Measurements from ENCODE around the gene DNAH10.

The DNAH10 gene, protein sequence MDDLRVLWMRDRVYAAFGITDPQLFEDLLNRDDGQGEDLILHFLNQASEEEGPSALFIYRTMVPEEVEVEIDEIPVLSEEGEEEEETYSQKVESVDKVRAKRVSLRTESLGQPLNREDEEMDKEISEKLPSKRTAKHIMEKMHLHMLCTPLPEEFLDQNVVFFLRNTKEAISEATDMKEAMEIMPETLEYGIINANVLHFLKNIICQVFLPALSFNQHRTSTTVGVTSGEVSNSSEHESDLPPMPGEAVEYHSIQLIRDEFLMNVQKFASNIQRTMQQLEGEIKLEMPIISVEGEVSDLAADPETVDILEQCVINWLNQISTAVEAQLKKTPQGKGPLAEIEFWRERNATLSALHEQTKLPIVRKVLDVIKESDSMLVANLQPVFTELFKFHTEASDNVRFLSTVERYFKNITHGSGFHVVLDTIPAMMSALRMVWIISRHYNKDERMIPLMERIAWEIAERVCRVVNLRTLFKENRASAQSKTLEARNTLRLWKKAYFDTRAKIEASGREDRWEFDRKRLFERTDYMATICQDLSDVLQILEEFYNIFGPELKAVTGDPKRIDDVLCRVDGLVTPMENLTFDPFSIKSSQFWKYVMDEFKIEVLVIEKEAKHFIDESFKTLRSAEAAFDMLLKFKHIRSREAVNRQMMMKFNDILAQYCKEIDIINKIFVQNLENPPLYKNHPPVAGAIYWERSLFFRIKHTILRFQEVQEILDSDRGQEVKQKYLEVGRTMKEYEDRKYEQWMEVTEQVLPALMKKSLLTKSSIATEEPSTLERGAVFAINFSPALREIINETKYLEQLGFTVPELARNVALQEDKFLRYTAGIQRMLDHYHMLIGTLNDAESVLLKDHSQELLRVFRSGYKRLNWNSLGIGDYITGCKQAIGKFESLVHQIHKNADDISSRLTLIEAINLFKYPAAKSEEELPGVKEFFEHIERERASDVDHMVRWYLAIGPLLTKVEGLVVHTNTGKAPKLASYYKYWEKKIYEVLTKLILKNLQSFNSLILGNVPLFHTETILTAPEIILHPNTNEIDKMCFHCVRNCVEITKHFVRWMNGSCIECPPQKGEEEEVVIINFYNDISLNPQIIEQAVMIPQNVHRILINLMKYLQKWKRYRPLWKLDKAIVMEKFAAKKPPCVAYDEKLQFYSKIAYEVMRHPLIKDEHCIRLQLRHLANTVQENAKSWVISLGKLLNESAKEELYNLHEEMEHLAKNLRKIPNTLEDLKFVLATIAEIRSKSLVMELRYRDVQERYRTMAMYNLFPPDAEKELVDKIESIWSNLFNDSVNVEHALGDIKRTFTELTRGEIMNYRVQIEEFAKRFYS (N-terminal part only)

DNA sequence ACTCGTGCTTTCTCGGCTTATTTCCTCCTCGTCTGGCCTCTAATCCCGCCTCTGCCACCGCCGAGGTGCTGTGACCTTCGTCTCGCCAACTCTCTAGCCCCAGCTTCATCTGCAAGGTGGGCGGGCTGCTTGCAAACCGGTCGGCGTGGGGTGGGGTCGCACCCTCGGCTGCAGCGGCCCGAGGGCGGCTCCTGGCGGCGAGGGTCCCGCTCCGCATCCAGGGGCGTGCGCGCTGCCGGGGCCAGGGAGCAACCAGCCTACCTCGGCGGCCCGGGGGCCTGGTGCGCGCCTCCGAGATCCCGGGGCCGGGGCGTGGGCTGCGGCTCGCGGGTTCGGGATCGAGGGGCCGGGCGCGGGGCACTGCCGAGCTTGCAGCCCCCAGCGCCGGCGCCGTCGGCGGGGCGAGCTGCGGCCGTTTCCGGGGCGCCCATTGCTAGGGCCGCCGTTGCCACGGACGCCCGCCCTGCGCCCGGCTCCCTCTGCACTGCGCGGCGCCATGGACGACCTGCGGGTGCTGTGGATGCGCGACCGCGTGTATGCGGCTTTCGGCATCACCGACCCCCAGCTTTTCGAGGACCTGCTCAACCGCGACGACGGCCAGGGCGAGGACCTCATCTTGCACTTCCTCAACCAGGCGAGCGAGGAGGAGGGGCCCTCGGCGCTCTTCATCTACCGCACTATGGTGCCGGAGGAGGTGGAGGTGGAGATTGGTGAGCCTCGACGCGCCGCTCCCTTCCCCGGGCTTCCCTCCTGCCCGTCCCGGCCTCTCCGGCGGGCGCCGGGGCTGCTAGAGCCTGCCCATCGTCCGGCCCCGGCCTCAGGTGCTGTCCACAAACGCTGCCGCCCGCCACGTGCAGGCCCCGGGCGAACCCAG lies at the start of gene DNAH10:
TSS of gene DNAH10 (plus strand) at position 461 of the 874 bp plus-strand sequence. CDS start at position 497, 36 bp downstream.
- FAIRE-seq = no peak

GRCh38 chr12:123712780-123713319 lies 49.3 kb upstream of the DNAH10 start:
- FAIRE-seq = no peak

- FAIRE-seq = no peak
These were observed 48.7 kb upstream of the DNAH10 start for GRCh38 chr12:123713398-123713797.

GRCh38 chr12:123713823-123714585 lies 48.1 kb upstream of the DNAH10 start:
- FAIRE-seq = no peak

DNA sequence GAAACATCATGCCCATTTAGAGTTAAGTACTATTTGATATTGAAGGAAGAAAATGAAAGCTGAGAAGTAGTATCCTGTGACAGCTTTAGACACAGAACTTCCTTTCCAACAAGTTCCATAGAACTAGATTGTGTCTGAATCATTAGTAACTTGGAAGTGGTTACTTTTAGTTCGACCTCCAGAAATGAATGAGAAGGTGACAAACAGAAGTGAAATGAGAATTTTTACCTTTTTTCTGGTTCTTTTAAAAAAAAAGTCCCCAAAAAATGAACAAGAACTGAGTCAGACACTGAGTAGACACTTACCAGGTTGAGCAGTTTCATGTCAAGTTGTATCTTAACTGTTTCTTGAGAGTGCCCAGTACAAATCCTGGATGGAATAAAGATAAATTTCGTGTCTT lies 46.9 kb upstream of the DNAH10 start:
- no peak for FAIRE-seq

GRCh38 chr12:123717350-123717749 lies 44.8 kb upstream of the DNAH10 start:
- no peak for FAIRE-seq

DNA sequence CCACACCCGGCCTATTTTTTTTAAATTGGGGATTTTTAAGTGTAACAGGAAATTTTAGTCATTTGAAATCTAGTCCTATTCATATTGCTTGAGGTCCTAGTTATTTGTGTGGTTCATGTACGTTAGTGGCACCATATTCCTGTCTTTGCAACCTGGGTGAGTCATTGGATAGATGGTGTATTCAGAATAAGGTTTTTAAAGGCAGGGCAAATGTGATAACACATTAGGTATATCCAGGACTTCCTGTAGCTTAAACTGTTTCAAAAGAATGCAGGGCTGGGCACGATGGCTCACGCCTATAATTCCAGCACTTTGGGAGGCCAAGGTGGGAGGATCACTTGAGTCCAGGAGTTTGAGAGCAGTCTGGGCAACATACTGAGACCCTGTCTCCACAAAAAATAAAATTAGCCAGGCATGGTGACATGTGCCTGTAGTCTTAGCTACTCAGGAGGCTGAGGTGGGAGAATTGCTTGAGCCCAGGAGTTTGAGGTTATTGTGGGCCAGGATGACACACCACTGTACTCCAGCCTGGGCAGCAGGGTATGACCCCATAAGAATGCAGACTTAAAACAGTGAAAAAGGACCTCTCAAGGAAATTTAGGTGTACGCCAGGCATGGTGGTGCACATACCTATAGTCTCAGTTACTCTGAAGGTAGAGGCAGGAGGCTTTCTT lies 41.8 kb upstream of the DNAH10 start:
- FAIRE-seq = no peak

DNA sequence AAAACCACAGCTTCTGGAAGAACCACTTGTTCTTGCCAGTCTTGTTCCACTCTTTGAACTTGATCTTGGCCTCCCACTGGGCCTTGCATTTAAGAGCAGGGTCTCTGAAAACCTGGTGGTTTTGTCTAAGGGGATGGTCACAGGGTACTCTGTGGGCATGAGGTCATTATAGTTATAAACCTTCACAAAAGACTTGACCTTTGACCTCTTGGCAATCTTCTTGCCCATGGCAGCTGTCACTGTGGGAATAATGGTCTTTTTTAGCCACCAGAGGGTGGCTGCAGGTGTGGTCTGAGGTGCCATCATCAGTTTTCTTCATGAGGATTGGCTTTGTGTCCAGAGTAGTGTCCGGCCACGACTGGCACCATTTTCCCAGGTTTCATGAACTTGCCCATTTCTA lies 40.9 kb upstream of the DNAH10 start:
- no peak for FAIRE-seq

GRCh38 chr12:123723011-123723410 lies 39.1 kb upstream of the DNAH10 start:
- FAIRE-seq = no peak

DNA sequence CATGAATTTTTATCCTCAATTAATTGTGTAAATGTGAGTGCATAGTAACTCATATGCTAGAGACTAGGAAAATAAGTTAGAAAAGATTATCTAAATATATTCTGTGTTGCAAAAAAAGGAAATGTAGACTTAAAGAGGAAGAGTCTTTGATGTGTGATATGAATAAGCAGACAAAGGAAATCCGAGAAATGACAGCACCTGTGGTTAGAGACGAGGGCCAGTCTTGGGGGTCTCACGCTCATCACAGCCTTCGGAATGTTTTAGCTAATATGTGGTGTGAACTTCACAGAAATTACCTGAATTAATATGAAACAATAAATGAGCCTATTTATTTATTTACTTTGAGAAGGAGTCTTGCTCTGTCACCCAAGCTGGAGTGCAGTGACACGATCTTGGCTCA lies 38.3 kb upstream of the DNAH10 start:
- no peak for FAIRE-seq

DNA sequence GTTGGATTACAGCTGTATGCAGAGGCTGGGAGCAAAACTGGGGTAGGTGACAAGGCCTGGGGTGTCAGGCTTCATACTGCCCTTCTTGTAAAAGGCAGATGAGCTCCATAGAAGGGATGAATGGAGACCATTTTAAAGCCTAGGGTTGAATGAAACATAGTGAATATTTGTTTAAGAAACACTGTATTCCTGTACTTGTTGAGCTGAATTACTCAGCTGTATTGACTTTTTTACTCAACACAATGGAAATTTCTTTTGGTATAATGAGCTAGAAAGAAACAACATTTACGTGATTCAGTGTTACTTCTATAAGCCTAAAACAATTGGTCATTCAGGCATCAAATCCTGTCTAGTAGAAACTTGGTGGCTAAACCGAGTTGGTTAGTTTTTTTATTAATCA lies 35.9 kb upstream of the DNAH10 start:
- no peak for FAIRE-seq

DNA sequence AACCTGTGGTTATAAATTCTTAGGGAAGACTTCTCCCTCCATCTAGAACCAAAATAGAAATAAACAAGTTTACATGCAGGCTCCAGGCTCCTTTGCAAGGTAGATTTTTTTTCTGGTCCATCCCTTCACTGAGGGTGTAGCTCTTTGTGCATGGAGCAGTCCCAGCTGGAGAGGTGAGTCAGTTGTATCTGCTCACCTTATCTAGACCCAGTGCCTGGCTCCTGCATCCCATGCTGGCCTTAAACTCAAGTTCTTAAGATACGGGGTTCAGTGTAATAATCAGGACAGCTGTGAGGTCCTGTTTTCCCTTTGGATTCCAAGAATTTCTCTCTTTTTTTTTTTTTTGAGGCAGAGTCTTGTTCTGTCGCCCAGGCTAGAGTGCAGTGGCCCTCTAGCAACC lies 35.1 kb upstream of the DNAH10 start:
- no peak for FAIRE-seq

DNA sequence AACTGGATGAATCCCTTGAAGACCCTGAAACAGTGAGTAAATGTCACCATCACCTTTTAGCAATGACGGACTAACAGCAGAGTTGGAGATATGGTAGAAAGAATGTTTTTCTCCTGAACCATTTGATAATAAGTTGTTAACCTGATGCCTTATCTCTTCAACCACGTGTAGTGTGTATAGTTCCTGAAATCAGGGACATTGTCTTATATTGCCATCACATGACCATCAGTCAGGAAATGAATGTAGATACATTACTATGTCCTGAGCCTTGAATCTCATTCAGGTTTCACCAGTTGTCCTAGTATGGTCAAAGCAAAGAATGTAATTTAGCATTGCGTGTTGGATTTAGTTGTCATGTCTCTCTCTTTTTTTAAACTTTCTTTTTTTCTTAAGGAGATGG lies 34.2 kb upstream of the DNAH10 start:
- FAIRE-seq = no peak

- no peak for FAIRE-seq
These were observed 30.5 kb upstream of the DNAH10 start for GRCh38 chr12:123731596-123731995.

GRCh38 chr12:123732251-123732650 lies 29.9 kb upstream of the DNAH10 start:
- no peak for FAIRE-seq

DNA sequence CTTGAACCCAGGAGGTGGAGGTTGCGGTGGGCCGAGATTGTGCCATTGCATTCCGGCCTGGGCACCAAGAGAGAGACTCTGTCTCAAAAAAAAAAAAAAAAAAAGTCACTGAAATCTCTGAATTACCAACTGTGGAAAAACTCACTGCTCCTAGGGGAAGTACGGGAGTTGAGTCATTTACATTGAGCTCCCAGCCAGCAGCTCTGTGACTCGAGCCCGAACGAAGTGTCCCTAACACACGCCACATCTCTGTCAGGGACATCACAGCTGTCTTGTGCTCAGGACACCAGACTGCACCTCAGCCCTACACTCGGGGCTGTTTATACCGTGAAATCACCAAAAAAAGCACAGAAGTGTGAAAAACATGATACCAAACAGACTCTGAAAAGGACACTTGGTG lies 28.9 kb upstream of the DNAH10 start:
- no peak for FAIRE-seq

DNA sequence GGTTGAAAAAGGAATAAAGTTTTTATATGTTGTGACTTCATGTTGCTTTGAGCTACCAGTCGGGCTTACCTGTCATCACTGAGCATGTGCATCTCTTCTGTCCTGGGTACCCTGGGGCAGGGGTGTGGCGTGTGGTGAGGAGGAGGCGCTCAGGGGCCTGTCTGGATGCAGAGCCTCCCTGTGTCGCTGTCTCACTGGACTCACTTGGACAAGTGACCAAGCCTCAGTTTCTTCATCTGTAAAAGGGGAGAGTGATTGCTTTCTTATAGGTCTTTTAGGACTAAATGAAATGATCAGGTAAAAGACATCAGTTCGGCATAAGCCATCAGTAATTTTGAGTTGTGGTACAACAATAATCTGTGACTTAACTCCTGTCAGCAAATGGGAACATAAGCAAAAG lies 27.8 kb upstream of the DNAH10 start:
- no peak for FAIRE-seq

GRCh38 chr12:123741937-123742572 lies 20.0 kb upstream of the DNAH10 start:
- no peak for FAIRE-seq

DNA sequence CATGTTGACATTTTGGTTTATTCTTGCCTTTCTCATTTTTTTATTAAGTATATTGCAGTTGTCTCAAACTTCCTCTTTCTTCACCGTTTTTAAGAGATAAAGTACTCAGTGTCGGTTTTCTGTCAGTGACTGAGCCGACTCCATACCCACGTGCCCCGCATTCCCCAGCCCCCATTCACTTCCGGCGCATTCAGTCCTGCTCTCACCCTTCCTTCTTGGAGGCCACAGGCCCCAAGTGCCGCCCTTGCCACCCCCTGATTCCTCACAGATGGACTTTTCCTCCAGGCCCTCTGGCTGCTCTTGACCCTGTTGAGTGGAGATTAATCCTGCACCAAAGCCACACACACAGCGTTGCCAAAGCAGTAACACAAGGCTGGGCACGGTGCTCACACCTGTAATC lies 19.1 kb upstream of the DNAH10 start:
- no peak for FAIRE-seq

GRCh38 chr12:123744836-123745235 lies 17.3 kb upstream of the DNAH10 start:
- FAIRE-seq = no peak

All from islet of Langerhans (tissue), 1 donor.